ENCODE results near the gene GDPD5.

GDPD5 gene

DNA sequence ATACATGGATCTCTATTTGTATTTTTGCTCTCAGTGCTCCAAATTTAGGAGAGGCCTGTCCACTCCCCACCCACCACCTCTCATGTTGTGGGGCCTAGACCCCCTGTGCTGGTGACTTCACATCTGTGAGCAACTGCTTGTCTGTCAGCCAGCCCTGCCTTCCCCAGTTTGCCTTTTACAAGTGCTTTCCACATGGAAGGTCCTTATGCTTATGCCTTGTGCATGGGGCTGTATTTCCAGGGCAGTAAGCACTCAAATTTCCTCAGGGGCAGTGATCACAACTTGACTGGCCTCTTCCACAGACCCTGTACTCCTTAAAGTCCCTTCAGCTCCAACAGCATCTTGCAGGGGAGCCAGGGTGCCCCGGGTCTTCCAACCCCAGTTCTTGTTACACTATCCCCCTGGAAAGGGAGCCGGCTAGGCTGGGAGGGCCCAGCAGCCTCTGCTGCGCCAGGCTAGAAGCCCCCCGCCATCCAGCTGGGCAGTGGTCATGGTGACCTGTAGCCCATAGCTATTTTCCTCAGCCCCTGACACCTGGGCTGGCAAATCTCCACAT is 29.9 kb downstream of the GDPD5 start:
- Histone ChIP-seq H3K9ac (ENCODE audit: low read length) (no peak overlapping the region), H3K27me3 (ENCODE audit: insufficient read depth, low read length) (no peaks in the 10 kb centered on the region), H3K27ac (ENCODE audit: low read depth, low read length, poor library complexity, severe bottlenecking) (no peak overlapping the region), H3K4me1 (ENCODE audit: insufficient read depth, low read length, severe bottlenecking) (peaks cover 8% of the 10 kb centered on the region), H3K9me3 (ENCODE audit: low read length) (no peaks in the 10 kb centered on the region), H3K4me3 (ENCODE audit: low read depth, low read length, poor library complexity, severe bottlenecking) (no peak overlapping the region), H3K9me2 (ENCODE audit: low read depth, low read length) (no peaks in the 10 kb centered on the region), H3K4me2 (ENCODE audit: low read length) (no peak overlapping the region), H4K20me1 (ENCODE audit: insufficient read depth, low read length) (no peaks in the 10 kb centered on the region), H3K36me3 (ENCODE audit: insufficient read depth, low read length) (no peaks in the 10 kb centered on the region), H3F3A (ENCODE audit: insufficient read depth, low read length) (no peaks in the 10 kb centered on the region), H3K79me2 (ENCODE audit: insufficient read depth, low read length) (no peaks in the 10 kb centered on the region), H2AFZ (ENCODE audit: low read length) (no peak overlapping the region)
- no peak for TF ChIP-seq EZH2 (IDR thresholded peaks at IDR 0.05; ENCODE audit: borderline replicate concordance, low read length)
- TF ChIP-seq, protein P1, sequence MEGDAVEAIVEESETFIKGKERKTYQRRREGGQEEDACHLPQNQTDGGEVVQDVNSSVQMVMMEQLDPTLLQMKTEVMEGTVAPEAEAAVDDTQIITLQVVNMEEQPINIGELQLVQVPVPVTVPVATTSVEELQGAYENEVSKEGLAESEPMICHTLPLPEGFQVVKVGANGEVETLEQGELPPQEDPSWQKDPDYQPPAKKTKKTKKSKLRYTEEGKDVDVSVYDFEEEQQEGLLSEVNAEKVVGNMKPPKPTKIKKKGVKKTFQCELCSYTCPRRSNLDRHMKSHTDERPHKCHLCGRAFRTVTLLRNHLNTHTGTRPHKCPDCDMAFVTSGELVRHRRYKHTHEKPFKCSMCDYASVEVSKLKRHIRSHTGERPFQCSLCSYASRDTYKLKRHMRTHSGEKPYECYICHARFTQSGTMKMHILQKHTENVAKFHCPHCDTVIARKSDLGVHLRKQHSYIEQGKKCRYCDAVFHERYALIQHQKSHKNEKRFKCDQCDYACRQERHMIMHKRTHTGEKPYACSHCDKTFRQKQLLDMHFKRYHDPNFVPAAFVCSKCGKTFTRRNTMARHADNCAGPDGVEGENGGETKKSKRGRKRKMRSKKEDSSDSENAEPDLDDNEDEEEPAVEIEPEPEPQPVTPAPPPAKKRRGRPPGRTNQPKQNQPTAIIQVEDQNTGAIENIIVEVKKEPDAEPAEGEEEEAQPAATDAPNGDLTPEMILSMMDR (IDR thresholded peaks at IDR 0.05; ENCODE audit: low read length): no peak

DNA sequence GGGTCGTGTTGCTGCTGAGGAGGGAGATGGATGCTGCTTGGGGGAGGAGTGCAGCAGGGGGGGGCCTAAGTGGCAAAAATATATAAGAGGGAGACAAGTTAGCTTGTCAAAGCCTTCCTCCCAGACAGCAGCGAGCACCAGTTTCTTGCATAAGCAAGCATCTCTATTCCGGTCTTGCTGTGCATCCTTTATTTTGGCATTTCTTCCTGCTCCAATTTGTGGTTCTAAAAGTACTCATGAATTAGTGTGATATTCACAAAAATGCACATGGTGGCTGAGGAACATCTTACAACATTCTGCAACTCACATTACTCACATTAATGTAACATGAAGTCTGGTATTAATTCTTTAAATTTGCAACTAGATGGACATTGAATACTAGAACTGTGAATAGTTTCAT is 32.1 kb downstream of the GDPD5 start:
- H3K4me3 ChIP-seq (ENCODE audit: low read depth, low read length, poor library complexity, severe bottlenecking): no peak overlapping the region
- H3K9me2 ChIP-seq (ENCODE audit: low read depth, low read length): no peaks in the 10 kb centered on the region
- H3K4me2 ChIP-seq (ENCODE audit: low read length): no peak overlapping the region
- no peaks in the 10 kb centered on the region for H3K27me3 ChIP-seq (ENCODE audit: insufficient read depth, low read length)
- H3K4me1 ChIP-seq (ENCODE audit: insufficient read depth, low read length, severe bottlenecking): peaks cover 8% of the 10 kb centered on the region
- no peak overlapping the region for H3K27ac ChIP-seq (ENCODE audit: low read depth, low read length, poor library complexity, severe bottlenecking)
- no peaks in the 10 kb centered on the region for H3K79me2 ChIP-seq (ENCODE audit: insufficient read depth, low read length)
- H3F3A ChIP-seq (ENCODE audit: insufficient read depth, low read length): no peaks in the 10 kb centered on the region
- TF ChIP-seq EZH2 (IDR thresholded peaks at IDR 0.05; ENCODE audit: borderline replicate concordance, low read length): no peak
- TF ChIP-seq, protein P1 (IDR thresholded peaks at IDR 0.05; ENCODE audit: low read length): no peak
- H3K36me3 ChIP-seq (ENCODE audit: insufficient read depth, low read length): no peaks in the 10 kb centered on the region
- no peaks in the 10 kb centered on the region for H3K9me3 ChIP-seq (ENCODE audit: low read length)
- no peak overlapping the region for H3K9ac ChIP-seq (ENCODE audit: low read length)
- H2AFZ ChIP-seq (ENCODE audit: low read length): no peak overlapping the region
- no peaks in the 10 kb centered on the region for H4K20me1 ChIP-seq (ENCODE audit: insufficient read depth, low read length)

DNA sequence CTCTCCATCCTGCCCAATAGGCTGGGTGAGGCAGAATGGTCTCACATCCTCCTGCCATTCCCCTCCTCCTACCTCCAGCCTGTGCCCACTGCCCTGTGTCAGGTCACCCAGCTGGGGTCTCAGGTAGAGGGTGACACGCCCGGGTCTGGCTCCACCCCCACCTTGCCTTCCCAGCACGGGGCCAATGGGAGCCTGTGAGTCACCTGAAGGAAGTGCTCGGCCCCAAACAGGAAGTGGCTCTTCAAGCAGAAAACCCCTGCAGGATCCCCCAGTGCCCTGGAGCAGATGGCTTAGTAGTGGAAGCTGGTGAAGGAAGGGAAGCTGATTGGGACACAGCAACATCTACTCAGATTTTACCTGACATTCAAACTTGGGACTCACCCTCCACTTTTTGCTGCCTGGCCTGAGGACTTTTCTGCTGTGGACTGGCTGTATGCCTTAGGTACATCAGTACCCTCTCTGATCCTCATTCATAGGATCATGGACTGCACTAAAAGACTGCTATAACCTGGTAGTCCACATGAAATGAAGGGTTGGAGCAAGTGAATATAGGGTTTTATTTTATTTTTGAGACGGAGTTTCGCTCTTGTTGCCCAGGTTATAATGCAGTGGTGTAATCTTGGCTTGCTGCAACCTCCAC is 33.4 kb downstream of the GDPD5 start:
- H3F3A ChIP-seq (ENCODE audit: insufficient read depth, low read length): no peaks in the 10 kb centered on the region
- peaks cover 8% of the 10 kb centered on the region for H3K4me1 ChIP-seq (ENCODE audit: insufficient read depth, low read length, severe bottlenecking)
- H2AFZ ChIP-seq (ENCODE audit: low read length): peak overlapping the region; percentile 83; the same call in 1 of the 2 replicates
- TF ChIP-seq, protein P1 (IDR thresholded peaks at IDR 0.05; ENCODE audit: low read length): no peak
- TF ChIP-seq EZH2 (IDR thresholded peaks at IDR 0.05; ENCODE audit: borderline replicate concordance, low read length): no peak
- H3K4me2 ChIP-seq (ENCODE audit: low read length): peak overlapping the region; percentile 38
- H3K27me3 ChIP-seq (ENCODE audit: insufficient read depth, low read length): no peaks in the 10 kb centered on the region
- H3K9me2 ChIP-seq (ENCODE audit: low read depth, low read length): no peaks in the 10 kb centered on the region
- no peaks in the 10 kb centered on the region for H3K9me3 ChIP-seq (ENCODE audit: low read length)
- no peaks in the 10 kb centered on the region for H3K79me2 ChIP-seq (ENCODE audit: insufficient read depth, low read length)
- no peak overlapping the region for H3K9ac ChIP-seq (ENCODE audit: low read length)
- no peak overlapping the region for H3K27ac ChIP-seq (ENCODE audit: low read depth, low read length, poor library complexity, severe bottlenecking)
- H4K20me1 ChIP-seq (ENCODE audit: insufficient read depth, low read length): no peaks in the 10 kb centered on the region
- no peaks in the 10 kb centered on the region for H3K36me3 ChIP-seq (ENCODE audit: insufficient read depth, low read length)
- H3K4me3 ChIP-seq (ENCODE audit: low read depth, low read length, poor library complexity, severe bottlenecking): no peak overlapping the region
